Ishikawa (cell line): Measurements from ENCODE around the gene FAM221B.

Source experiments
- CEBPB ChIP-seq: IDR thresholded peaks from 2 replicates; pipeline ENCODE4 v1.6.1; 2012
- CREB1 ChIP-seq: IDR thresholded peaks from 2 replicates; pipeline ENCODE4 v1.6.1; 2012; ENCODE audit warnings: low read depth
- EGR1 ChIP-seq: IDR thresholded peaks from 2 replicates; pipeline ENCODE4 v1.6.1; 2012
- EP300 ChIP-seq: IDR thresholded peaks from 2 replicates; pipeline ENCODE4 v1.6.1; 2012; ENCODE audit warnings: borderline replicate concordance
- FOXM1 ChIP-seq: IDR thresholded peaks from 2 replicates; pipeline ENCODE4 v1.6.1; 2012; ENCODE audit warnings: low read depth, borderline replicate concordance
- NFIC ChIP-seq: IDR thresholded peaks from 2 replicates; pipeline ENCODE4 v1.6.1; 2012
- RAD21 ChIP-seq: IDR thresholded peaks from 2 replicates; pipeline ENCODE4 v1.6.1; 2012; ENCODE audit warnings: low read depth
- TAF1 ChIP-seq: IDR thresholded peaks from 2 replicates; pipeline ENCODE4 v1.6.1; 2012; ENCODE audit warnings: low read depth, mild to moderate bottlenecking
- TCF12 ChIP-seq: IDR thresholded peaks from 2 replicates; pipeline ENCODE4 v1.6.1; 2012; ENCODE audit warnings: low read depth
- TEAD4 ChIP-seq: IDR thresholded peaks from 2 replicates; pipeline ENCODE4 v1.6.1; 2012
- YY1 ChIP-seq: IDR thresholded peaks from 2 replicates; pipeline ENCODE4 v1.6.1; 2012; ENCODE audit warnings: low read depth
- ZBTB7A ChIP-seq: IDR thresholded peaks from 2 replicates; pipeline ENCODE4 v1.6.1; 2012; ENCODE audit warnings: low read depth
- TF ChIP-seq, protein P1 (sequence below): IDR thresholded peaks from 2 replicates; pipeline ENCODE4 v1.6.1; 2012
- TF ChIP-seq, protein P2 (sequence below): IDR thresholded peaks from 2 replicates; pipeline ENCODE4 v1.6.1; 2012
- TF ChIP-seq, protein P3 (sequence below): IDR thresholded peaks from 2 replicates; pipeline ENCODE4 v1.6.1; 2012; ENCODE audit warnings: low read depth, mild to moderate bottlenecking

Gene FAM221B

DNA sequence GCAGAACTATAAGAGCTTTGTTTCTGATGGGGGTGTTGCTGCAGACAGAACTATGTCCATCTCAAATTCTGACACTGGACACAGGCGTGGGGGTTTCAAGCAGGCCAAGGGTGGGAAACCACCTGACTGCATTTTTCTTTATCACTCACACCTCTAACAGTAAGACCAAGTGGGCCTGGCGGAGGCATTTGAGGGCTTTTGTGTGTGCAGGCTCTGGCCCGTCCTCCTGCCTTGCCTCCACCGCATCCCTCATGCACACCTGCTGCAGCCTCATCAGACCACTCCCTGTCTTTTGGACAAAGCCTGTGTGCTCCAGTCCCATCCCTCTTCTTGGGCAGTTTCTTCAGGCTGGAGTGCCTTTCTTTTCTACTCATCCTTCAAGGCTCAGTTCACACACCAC is 33.8 kb upstream of the FAM221B start:
- TF ChIP-seq YY1: no peak
- TF ChIP-seq, protein P1, sequence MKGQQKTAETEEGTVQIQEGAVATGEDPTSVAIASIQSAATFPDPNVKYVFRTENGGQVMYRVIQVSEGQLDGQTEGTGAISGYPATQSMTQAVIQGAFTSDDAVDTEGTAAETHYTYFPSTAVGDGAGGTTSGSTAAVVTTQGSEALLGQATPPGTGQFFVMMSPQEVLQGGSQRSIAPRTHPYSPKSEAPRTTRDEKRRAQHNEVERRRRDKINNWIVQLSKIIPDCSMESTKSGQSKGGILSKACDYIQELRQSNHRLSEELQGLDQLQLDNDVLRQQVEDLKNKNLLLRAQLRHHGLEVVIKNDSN: no peak

DNA sequence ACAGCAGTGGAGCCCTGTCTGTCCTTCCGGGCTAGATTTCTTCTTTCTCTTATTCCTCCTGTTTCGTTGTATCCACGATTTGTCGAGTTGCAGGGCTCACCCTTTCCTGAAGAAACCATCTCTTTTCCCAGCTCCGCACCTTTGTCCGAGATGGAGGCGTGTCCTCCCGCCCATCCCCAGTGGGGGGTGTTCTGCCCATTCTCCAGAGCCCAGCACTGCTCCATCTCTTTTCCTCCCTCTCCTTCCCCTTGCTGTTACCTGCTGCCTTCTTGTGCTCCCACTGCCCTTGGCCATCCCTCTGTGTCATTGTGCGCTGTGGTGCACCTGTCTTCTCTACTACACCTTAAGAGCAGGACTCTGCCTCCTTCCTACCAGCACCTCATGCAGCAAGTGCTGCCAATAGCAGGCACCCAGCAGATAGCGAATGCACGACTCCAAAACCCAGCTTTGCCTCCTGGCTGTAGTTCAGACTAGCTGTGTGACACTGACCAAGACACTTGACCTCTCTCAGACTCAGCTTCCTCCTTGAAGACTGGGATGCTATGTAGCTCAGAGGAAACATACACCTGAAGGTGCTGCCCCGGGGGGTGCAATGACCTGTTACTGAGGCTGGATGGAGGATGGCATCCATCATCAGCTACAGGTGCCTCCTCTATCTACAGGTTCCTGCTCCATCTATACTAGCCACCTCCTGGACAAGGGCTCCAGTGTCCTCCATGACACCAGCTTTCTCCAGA is 32.8 kb upstream of the FAM221B start:
- no peak for TF ChIP-seq RAD21
- no peak for TF ChIP-seq ZBTB7A
- no peak for TF ChIP-seq TEAD4
- TF ChIP-seq, protein P1: no peak
- TF ChIP-seq TCF12: no peak
- TF ChIP-seq CEBPB: no peak
- TF ChIP-seq YY1: no peak
- no peak for TF ChIP-seq EP300

DNA sequence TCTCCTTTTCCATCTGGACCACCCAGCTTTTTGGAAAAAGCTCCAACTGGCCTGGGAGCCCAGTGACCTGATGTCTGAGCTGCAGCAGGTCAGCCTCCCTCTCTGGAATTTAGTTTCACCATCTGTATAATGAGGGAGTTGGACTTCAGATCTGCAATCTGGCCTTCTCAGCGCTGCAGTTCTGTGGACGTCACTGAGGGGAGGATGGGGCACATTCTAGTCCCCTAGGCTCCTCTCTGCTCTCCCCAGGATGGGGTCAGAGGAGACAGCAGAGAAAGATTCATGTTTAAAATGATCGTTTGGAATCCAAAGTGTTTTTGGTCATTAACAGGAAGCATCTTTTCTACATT is 31.4 kb upstream of the FAM221B start:
- TF ChIP-seq NFIC (no peak), FOXM1 (no peak), ZBTB7A (no peak)

DNA sequence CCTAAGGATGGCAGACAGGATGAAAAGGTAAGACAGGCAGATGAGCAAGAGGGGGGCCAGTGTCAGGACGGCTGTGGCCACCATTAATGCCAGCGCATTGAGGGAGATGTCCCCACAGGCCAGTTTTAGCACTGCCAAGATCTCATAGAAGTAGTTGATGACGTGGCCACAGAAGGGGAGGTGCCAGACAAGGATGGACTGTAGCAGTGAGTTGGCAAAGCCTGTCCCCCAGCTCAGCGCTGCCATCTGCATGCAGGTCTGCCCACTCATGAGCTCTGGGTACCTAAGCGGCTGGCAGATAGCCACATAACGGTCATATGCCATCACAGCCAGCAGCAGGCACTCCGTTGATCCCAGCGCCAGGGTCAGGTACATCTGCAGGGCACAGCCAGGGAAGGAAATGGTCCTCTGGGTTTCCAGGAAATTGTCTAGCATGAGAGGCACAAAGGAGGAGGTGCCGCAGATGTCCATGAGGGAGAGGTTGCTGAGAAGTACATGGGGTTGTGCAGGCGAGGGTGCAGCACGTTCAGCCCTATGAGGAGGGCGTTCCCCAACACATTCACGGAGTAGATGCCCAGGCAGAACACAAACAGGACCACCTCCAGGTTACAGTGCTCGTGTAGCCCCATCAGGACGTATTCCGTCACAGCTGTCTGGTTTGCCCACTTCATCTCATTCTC is 30.9 kb upstream of the FAM221B start:
- TF ChIP-seq ZBTB7A (no peak), YY1 (no peak), RAD21 (no peak), TAF1 (no peak), EP300 (no peak), CREB1 (no peak), FOXM1 (no peak), CEBPB (no peak)
- TF ChIP-seq, protein P1: no peak
- TF ChIP-seq, protein P2, sequence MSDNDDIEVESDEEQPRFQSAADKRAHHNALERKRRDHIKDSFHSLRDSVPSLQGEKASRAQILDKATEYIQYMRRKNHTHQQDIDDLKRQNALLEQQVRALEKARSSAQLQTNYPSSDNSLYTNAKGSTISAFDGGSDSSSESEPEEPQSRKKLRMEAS: no peak

DNA sequence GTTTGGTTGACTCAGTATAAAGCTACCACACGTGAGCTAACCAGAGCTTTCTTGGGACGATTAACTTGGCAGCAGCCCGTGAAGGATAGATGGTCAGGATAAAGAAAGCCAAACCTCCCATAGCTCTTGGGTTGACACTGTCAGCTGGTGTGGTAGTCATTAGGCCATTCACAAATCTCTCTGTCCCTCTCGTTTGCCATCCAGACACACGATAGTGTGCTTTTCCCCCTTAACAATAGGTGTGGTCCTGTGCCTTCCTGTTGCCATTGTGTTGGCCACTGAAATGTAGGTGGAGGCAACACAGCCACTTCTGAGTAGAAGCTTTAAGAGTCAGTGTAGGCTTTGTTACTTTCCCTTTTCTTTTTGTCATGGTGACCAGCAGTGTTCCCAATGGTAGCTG is 29.9 kb upstream of the FAM221B start:
- no peak for TF ChIP-seq YY1
- TF ChIP-seq, protein P2: no peak
- TF ChIP-seq ZBTB7A: no peak
- no peak for TF ChIP-seq FOXM1
- no peak for TF ChIP-seq TEAD4
- TF ChIP-seq TAF1: no peak
- TF ChIP-seq, protein P3, sequence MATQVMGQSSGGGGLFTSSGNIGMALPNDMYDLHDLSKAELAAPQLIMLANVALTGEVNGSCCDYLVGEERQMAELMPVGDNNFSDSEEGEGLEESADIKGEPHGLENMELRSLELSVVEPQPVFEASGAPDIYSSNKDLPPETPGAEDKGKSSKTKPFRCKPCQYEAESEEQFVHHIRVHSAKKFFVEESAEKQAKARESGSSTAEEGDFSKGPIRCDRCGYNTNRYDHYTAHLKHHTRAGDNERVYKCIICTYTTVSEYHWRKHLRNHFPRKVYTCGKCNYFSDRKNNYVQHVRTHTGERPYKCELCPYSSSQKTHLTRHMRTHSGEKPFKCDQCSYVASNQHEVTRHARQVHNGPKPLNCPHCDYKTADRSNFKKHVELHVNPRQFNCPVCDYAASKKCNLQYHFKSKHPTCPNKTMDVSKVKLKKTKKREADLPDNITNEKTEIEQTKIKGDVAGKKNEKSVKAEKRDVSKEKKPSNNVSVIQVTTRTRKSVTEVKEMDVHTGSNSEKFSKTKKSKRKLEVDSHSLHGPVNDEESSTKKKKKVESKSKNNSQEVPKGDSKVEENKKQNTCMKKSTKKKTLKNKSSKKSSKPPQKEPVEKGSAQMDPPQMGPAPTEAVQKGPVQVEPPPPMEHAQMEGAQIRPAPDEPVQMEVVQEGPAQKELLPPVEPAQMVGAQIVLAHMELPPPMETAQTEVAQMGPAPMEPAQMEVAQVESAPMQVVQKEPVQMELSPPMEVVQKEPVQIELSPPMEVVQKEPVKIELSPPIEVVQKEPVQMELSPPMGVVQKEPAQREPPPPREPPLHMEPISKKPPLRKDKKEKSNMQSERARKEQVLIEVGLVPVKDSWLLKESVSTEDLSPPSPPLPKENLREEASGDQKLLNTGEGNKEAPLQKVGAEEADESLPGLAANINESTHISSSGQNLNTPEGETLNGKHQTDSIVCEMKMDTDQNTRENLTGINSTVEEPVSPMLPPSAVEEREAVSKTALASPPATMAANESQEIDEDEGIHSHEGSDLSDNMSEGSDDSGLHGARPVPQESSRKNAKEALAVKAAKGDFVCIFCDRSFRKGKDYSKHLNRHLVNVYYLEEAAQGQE: no peak
- TF ChIP-seq RAD21: no peak
- no peak for TF ChIP-seq EGR1
- TF ChIP-seq EP300: no peak

DNA sequence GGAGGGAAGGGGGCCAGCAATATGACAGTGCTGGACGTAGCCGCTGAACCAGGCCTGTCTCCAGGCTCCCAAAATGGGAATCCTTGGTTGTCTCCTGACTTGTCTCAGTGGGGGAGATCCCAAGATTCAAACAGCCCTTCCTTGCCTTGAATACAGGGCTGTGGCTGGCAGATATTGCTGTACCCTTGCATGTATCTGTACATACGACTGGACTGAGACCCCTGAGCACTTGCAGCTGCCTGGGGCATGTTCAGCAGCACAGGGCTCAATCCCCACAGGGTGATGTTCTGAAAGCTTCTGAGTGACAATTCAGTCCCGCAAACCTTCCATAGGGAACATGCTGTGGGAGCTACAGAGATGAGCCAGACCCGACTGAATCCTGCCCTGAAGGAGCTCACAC is 28.4 kb upstream of the FAM221B start:
- no peak for TF ChIP-seq TAF1
- TF ChIP-seq EGR1: no peak
- TF ChIP-seq, protein P3: no peak
- no peak for TF ChIP-seq ZBTB7A
- TF ChIP-seq, protein P1: no peak
- TF ChIP-seq TEAD4: no peak
- no peak for TF ChIP-seq EP300
- TF ChIP-seq TCF12: no peak
